Osteoblast (primary cell): Measurements from ENCODE around the gene GREM2. TPM values are rescaled to one million over a fixed set of nuclear protein-coding genes. Genes with fewer than 3 reads are reported as not detected.
A peak's percentile ranks its signal among the peaks of the same experiment; 100 is the strongest.

Experiments used
- DNase-seq: peaks from one replicate; pipeline ENCODE4 v3.0.0; 2011; ENCODE audit warnings: low spot score, mixed read lengths; ENCODE audit not compliant: insufficient read length; ENCODE audit errors: missing footprints
- H2AFZ ChIP-seq: 2 replicates; pipeline ENCODE4 v1.6.0; 2011; ENCODE audit warnings: mild to moderate bottlenecking, low read length
- H3K27ac ChIP-seq: 2 replicates; pipeline ENCODE4 v1.5.1; 2011; ENCODE audit warnings: mild to moderate bottlenecking, low read depth, low read length, moderate library complexity
- H3K27me3 ChIP-seq: 2 replicates; pipeline ENCODE4 v1.6.0; 2012; ENCODE audit warnings: mild to moderate bottlenecking, control low read depth, inconsistent platforms, low read length, moderate library complexity; ENCODE audit not compliant: insufficient read depth
- H3K36me3 ChIP-seq: 2 replicates; pipeline ENCODE4 v1.5.1; 2011; ENCODE audit warnings: mild to moderate bottlenecking, low read length, control low read depth, moderate library complexity; ENCODE audit not compliant: insufficient read depth
- H3K4me1 ChIP-seq: 2 replicates; pipeline ENCODE4 v1.5.1; 2011; ENCODE audit warnings: mild to moderate bottlenecking, low read length, control low read depth, moderate library complexity; ENCODE audit not compliant: insufficient read depth
- H3K4me2 ChIP-seq: 2 replicates; pipeline ENCODE4 v1.6.0; 2011; ENCODE audit warnings: mild to moderate bottlenecking, low read length; ENCODE audit not compliant: insufficient read depth
- H3K4me3 ChIP-seq: fragments of 200-600 bp; sonication (generic); 3 replicates; pipeline ENCODE4 v1.5.1; 2012; ENCODE audit warnings: mild to moderate bottlenecking, low read length, inconsistent platforms; ENCODE audit not compliant: insufficient read depth
- H3K79me2 ChIP-seq: 2 replicates; pipeline ENCODE4 v1.6.0; 2012; ENCODE audit warnings: mild to moderate bottlenecking, low read length, control low read depth, inconsistent platforms; ENCODE audit not compliant: insufficient read depth
- H3K9me3 ChIP-seq: 2 replicates; pipeline ENCODE4 v1.5.1; 2011; ENCODE audit warnings: low read depth, low read length, control low read depth
- H4K20me1 ChIP-seq: 2 replicates; pipeline ENCODE4 v1.6.0; 2012; ENCODE audit warnings: mild to moderate bottlenecking, low read length, control low read depth; ENCODE audit not compliant: insufficient read depth
- total RNA-seq: library from RNA; depleted of rRNA; stranded (reverse); fragments of >200 nt; gene quantifications from 2 replicates; pipeline ENCODE4 v1.2.3, GENCODE V29; 2012
- TF ChIP-seq, protein P1 (sequence below): IDR thresholded peaks from 2 replicates; pipeline ENCODE4 v1.5.1; 2011; ENCODE audit warnings: mild to moderate bottlenecking, low read depth, low read length, moderate library complexity; ENCODE audit errors: extremely low read depth

Gene GREM2
- total RNA-seq, 1 donor, result 4.7 TPM

DNA sequence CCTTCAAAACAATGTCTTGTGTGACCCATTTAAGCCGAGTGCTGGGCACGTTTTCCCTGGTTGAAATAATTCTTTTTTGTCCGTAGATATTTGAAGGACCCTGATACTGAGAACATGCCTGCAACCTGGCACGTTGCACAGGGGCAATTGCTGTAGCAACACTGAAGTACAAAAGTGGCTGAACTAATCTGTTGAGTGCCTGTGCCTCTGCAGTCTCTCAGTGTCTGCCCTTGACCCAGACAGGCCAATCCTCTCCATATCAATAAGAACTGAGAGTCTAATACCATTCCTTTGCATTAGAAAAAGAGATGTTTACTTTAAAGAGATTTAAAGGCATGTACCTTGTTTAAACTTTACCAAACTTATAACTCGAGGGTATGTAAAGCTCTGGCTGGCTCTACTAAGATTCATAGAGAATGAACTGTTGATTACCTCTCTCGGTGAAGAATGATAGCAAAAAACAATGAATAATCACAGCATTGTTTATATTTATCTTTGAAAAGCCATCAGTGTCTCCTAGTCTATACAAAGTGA, 2.4 kb downstream of the GREM2 start:
- no peaks in the 10 kb centered on the region for H3K36me3 ChIP-seq
- peak overlapping the region; percentile 88 for H3K4me3 ChIP-seq
- peaks cover 34% of the 10 kb centered on the region for H3K79me2 ChIP-seq

DNA sequence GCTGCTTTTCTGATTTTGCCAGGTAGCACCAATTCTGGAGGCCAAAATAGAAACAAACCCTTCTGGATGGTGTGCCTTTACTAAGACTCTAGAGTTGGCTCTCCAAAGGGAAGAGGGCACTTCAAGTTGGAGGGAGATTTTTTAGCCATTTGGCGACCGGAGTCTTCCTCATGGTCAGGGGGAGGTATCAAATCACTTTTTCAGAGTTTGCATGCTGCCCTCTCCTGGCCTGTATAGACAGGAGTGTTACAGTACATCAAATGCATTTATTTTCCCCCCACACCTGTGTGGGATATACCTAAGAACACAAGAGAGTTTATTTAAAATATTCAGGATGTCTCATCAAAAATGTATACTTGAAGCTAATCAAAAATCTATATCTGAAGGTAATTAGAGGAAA, 3.2 kb downstream of the GREM2 start:
- Histone ChIP-seq H3K27me3 (no peaks in the 10 kb centered on the region), H3K4me2 (peak overlapping the region; percentile 97), H3K79me2 (peaks cover 34% of the 10 kb centered on the region)

More for the DNA sequence above, 2.4 kb downstream of the GREM2 start:
- Histone ChIP-seq H3K27me3 (no peaks in the 10 kb centered on the region), H2AFZ (no peak overlapping the region), H3K4me1 (peaks cover 27% of the 10 kb centered on the region), H3K4me2 (peak overlapping the region; percentile 97), H4K20me1 (no peaks in the 10 kb centered on the region), H3K27ac (no peak overlapping the region), H3K9me3 (no peaks in the 10 kb centered on the region)
- TF ChIP-seq, protein P1, sequence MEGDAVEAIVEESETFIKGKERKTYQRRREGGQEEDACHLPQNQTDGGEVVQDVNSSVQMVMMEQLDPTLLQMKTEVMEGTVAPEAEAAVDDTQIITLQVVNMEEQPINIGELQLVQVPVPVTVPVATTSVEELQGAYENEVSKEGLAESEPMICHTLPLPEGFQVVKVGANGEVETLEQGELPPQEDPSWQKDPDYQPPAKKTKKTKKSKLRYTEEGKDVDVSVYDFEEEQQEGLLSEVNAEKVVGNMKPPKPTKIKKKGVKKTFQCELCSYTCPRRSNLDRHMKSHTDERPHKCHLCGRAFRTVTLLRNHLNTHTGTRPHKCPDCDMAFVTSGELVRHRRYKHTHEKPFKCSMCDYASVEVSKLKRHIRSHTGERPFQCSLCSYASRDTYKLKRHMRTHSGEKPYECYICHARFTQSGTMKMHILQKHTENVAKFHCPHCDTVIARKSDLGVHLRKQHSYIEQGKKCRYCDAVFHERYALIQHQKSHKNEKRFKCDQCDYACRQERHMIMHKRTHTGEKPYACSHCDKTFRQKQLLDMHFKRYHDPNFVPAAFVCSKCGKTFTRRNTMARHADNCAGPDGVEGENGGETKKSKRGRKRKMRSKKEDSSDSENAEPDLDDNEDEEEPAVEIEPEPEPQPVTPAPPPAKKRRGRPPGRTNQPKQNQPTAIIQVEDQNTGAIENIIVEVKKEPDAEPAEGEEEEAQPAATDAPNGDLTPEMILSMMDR, result no peak
- no peak for DNase-seq

DNA sequence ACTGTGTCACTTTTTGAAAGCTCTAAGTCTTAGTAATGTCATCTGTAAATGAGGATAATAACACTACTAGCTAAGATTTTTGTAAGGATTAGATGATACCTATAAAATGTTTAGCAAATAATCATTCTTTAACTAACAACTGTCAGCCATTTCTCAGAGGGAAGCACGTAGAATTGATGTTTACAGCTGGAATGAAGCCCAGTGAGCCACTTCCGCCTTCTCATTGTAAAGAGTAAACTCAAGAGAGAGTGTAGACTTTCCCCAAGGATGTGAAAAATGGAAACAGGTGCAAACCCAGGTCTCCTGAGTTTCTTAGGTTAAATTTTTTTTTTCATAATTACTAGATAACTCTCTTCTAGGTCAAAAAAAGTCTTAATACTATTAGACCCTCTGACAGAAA, 4.9 kb downstream of the GREM2 start:
- DNase-seq, result no peak
- Histone ChIP-seq H4K20me1 (no peaks in the 10 kb centered on the region), H3K36me3 (no peaks in the 10 kb centered on the region), H3K4me2 (no peak overlapping the region), H3K4me1 (peaks cover 16% of the 10 kb centered on the region), H2AFZ (no peak overlapping the region), H3K27me3 (no peaks in the 10 kb centered on the region), H3K4me3 (no peak overlapping the region), H3K9me3 (no peaks in the 10 kb centered on the region), H3K27ac (no peak overlapping the region), H3K79me2 (peaks cover 38% of the 10 kb centered on the region)
- TF ChIP-seq, protein P1, result no peak

More for the DNA sequence above, 3.2 kb downstream of the GREM2 start:
- no peak for DNase-seq
- Histone ChIP-seq H3K9me3 (no peaks in the 10 kb centered on the region), H3K36me3 (no peaks in the 10 kb centered on the region), H3K4me3 (peak overlapping the region; percentile 0), H2AFZ (no peak overlapping the region), H4K20me1 (no peaks in the 10 kb centered on the region), H3K27ac (no peak overlapping the region), H3K4me1 (peaks cover 27% of the 10 kb centered on the region)
- TF ChIP-seq, protein P1, result peak; percentile 55

DNA sequence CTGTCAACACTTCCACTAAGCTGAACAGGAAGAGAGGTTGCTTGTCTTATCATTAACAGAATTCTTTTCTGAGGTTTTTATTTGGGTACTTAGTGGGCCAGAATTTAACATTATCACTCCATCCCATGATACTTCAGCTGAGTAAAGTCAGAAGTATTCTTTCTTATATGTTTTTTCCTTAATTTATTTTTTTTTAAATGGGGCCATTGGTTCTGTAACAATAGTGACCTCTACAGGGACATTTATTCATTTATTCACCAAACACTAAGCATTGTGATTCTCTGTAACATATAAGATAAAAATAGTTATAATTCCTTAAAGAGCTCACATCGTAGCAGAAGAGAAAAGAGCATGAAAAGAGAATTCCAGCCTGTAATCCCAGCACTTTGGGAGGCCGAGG, 9.8 kb downstream of the GREM2 start:
- no peak overlapping the region for H3K4me3 ChIP-seq
- H3K4me1 ChIP-seq, result peaks cover 20% of the 10 kb centered on the region
- H4K20me1 ChIP-seq, result no peaks in the 10 kb centered on the region
- H3K27me3 ChIP-seq, result no peaks in the 10 kb centered on the region
- TF ChIP-seq, protein P1, result peak; percentile 47
- no peak overlapping the region for H2AFZ ChIP-seq
- no peak overlapping the region for H3K4me2 ChIP-seq
- H3K79me2 ChIP-seq, result peaks cover 31% of the 10 kb centered on the region
- DNase-seq, result no peak
- no peak overlapping the region for H3K27ac ChIP-seq
- no peaks in the 10 kb centered on the region for H3K36me3 ChIP-seq
- H3K9me3 ChIP-seq, result no peaks in the 10 kb centered on the region
